HG02943 (cell line): ENCODE results near the gene ANKRD49.

Experiments used
- ATAC-seq: cut with Tn5 transposase; IDR thresholded peaks from one replicate; pipeline ENCODE4 v1.9.1; 2021; ENCODE audit warnings: mild to moderate bottlenecking, low read depth, moderate library complexity; ENCODE audit not compliant: unreplicated experiment

Gene ANKRD49

GRCh38 chr11:94493281-94494125 lies at the start of gene ANKRD49, which contains the start of gene MRE11:
Gene ANKRD49 (plus strand): TSS chr11:94493984. CDS start chr11:94496694, 2,710 bp downstream.
Gene MRE11 (minus strand): TSS chr11:94493844. CDS start chr11:94492801, 1,043 bp downstream.
- peak; percentile 100 for ATAC-seq

GRCh38 chr11:94445641-94446040 lies 48.1 kb upstream of the ANKRD49 start:
- ATAC-seq, result no peak

GRCh38 chr11:94447149-94447548 lies 46.6 kb upstream of the ANKRD49 start:
- no peak for ATAC-seq

- ATAC-seq, result no peak
Measured at GRCh38 chr11:94449029-94449428, 44.8 kb upstream of the ANKRD49 start.

GRCh38 chr11:94449437-94449836 lies 44.3 kb upstream of the ANKRD49 start:
- ATAC-seq, result no peak

- ATAC-seq, result no peak
Measured at GRCh38 chr11:94450048-94450447, 43.7 kb upstream of the ANKRD49 start.

GRCh38 chr11:94452988-94453387 lies 40.8 kb upstream of the ANKRD49 start:
- no peak for ATAC-seq

GRCh38 chr11:94454301-94454700 lies 39.5 kb upstream of the ANKRD49 start:
- ATAC-seq, result no peak

- no peak for ATAC-seq
Measured at GRCh38 chr11:94455861-94456260, 37.9 kb upstream of the ANKRD49 start.

- no peak for ATAC-seq
Measured at GRCh38 chr11:94457118-94458029, 36.4 kb upstream of the ANKRD49 start.

GRCh38 chr11:94459576-94459975 lies 34.2 kb upstream of the ANKRD49 start:
- no peak for ATAC-seq

- peak; percentile 66 for ATAC-seq
Measured at GRCh38 chr11:94469416-94469815, 24.4 kb upstream of the ANKRD49 start.

GRCh38 chr11:94472916-94473799 lies 20.6 kb upstream of the ANKRD49 start:
- ATAC-seq, result peak; percentile 69

GRCh38 chr11:94477624-94478023 lies 16.2 kb upstream of the ANKRD49 start:
- ATAC-seq, result no peak

GRCh38 chr11:94481342-94481741 lies 12.4 kb upstream of the ANKRD49 start:
- ATAC-seq, result no peak

GRCh38 chr11:94486068-94486467 lies 7.7 kb upstream of the ANKRD49 start:
- ATAC-seq, result no peak

- ATAC-seq, result peak; percentile 58
Measured at GRCh38 chr11:94494126-94494680, 419 bp downstream of the ANKRD49 start.

- ATAC-seq, result no peak
Measured at GRCh38 chr11:94500181-94500580, 6.4 kb downstream of the ANKRD49 start.

- no peak for ATAC-seq
Measured at GRCh38 chr11:94501522-94501921, 7.7 kb downstream of the ANKRD49 start.
